ENCODE results near the gene BCOR.

GRCh38 chrX:40093586-40093985 lies 4.2 kb downstream of the BCOR start:
- no peak for TF ChIP-seq POLR2A (IDR thresholded peaks at IDR 0.05; ENCODE audit: low read length)
- no peak for TF ChIP-seq GATA1 (IDR thresholded peaks at IDR 0.05; ENCODE audit: low read depth, low read length)

Measured in erythroblast (primary cell).